ENCODE data around the gene MAP4K5. TPM values are rescaled to one million over a fixed set of nuclear protein-coding genes. Genes with fewer than 3 reads are reported as not detected.

Gene MAP4K5
- total RNA-seq, 1 donor = 134 TPM

- no peaks in the 10 kb centered on the region for H3K27me3 ChIP-seq (ENCODE audit: insufficient read depth, low read length)
- H3K79me2 ChIP-seq (ENCODE audit: insufficient read depth, low read length) = peaks cover 5% of the 10 kb centered on the region
- H3K36me3 ChIP-seq (ENCODE audit: insufficient read depth, low read length) = peaks cover 32% of the 10 kb centered on the region
Observed at GRCh38 chr14:50479041-50479440, 53.3 kb downstream of the MAP4K5 start.

GRCh38 chr14:50477760-50478159 lies 54.6 kb downstream of the MAP4K5 start:
- no peak overlapping the region for H3K4me2 ChIP-seq (ENCODE audit: insufficient read depth, low read length)
- no peaks in the 10 kb centered on the region for H3K9me3 ChIP-seq (ENCODE audit: low read depth, low read length)
- DNase-seq (ENCODE audit: insufficient read length, low spot score, missing footprints) = no peak
- no peak overlapping the region for H3K27ac ChIP-seq (ENCODE audit: low read depth, low read length)
- no peak for TF ChIP-seq CTCF (IDR thresholded peaks at IDR 0.05; ENCODE audit: extremely low read depth, low read depth, low read length)
- no peaks in the 10 kb centered on the region for H4K20me1 ChIP-seq (ENCODE audit: insufficient read depth, low read length)
- H3K4me1 ChIP-seq (ENCODE audit: insufficient read depth, low read length) = no peaks in the 10 kb centered on the region
- no peak overlapping the region for H3K4me3 ChIP-seq (ENCODE audit: insufficient read depth, low read length)
- no peak overlapping the region for H2AFZ ChIP-seq (ENCODE audit: low read length)
- H3K79me2 ChIP-seq (ENCODE audit: insufficient read depth, low read length) = peaks cover 5% of the 10 kb centered on the region
- peaks cover 42% of the 10 kb centered on the region for H3K36me3 ChIP-seq (ENCODE audit: insufficient read depth, low read length)
- no peaks in the 10 kb centered on the region for H3K27me3 ChIP-seq (ENCODE audit: insufficient read depth, low read length)

More at GRCh38 chr14:50479041-50479440, 53.3 kb downstream of the MAP4K5 start:
- H3K27ac ChIP-seq (ENCODE audit: low read depth, low read length) = no peak overlapping the region
- TF ChIP-seq CTCF (IDR thresholded peaks at IDR 0.05; ENCODE audit: extremely low read depth, low read depth, low read length) = no peak
- no peak overlapping the region for H2AFZ ChIP-seq (ENCODE audit: low read length)
- no peaks in the 10 kb centered on the region for H3K9me3 ChIP-seq (ENCODE audit: low read depth, low read length)
- H3K4me1 ChIP-seq (ENCODE audit: insufficient read depth, low read length) = no peaks in the 10 kb centered on the region
- no peak overlapping the region for H3K4me2 ChIP-seq (ENCODE audit: insufficient read depth, low read length)
- no peak overlapping the region for H3K4me3 ChIP-seq (ENCODE audit: insufficient read depth, low read length)
- no peak for DNase-seq (ENCODE audit: insufficient read length, low spot score, missing footprints)
- no peaks in the 10 kb centered on the region for H4K20me1 ChIP-seq (ENCODE audit: insufficient read depth, low read length)

- Histone ChIP-seq H3K9me3 (ENCODE audit: low read depth, low read length) (peaks cover 9% of the 10 kb centered on the region), H3K36me3 (ENCODE audit: insufficient read depth, low read length) (peaks cover 48% of the 10 kb centered on the region), H4K20me1 (ENCODE audit: insufficient read depth, low read length) (no peaks in the 10 kb centered on the region), H3K27ac (ENCODE audit: low read depth, low read length) (no peak overlapping the region), H3K4me3 (ENCODE audit: insufficient read depth, low read length) (no peak overlapping the region), H3K4me2 (ENCODE audit: insufficient read depth, low read length) (no peak overlapping the region), H3K4me1 (ENCODE audit: insufficient read depth, low read length) (no peaks in the 10 kb centered on the region), H3K79me2 (ENCODE audit: insufficient read depth, low read length) (no peaks in the 10 kb centered on the region), H3K27me3 (ENCODE audit: insufficient read depth, low read length) (no peaks in the 10 kb centered on the region), H2AFZ (ENCODE audit: low read length) (no peak overlapping the region)
- no peak for TF ChIP-seq CTCF (IDR thresholded peaks at IDR 0.05; ENCODE audit: extremely low read depth, low read depth, low read length)
- no peak for DNase-seq (ENCODE audit: insufficient read length, low spot score, missing footprints)
Observed at GRCh38 chr14:50476134-50476533, 56.2 kb downstream of the MAP4K5 start.

GRCh38 chr14:50475460-50475859 lies 56.9 kb downstream of the MAP4K5 start:
- no peaks in the 10 kb centered on the region for H4K20me1 ChIP-seq (ENCODE audit: insufficient read depth, low read length)
- no peaks in the 10 kb centered on the region for H3K27me3 ChIP-seq (ENCODE audit: insufficient read depth, low read length)
- no peak overlapping the region for H2AFZ ChIP-seq (ENCODE audit: low read length)
- no peaks in the 10 kb centered on the region for H3K79me2 ChIP-seq (ENCODE audit: insufficient read depth, low read length)
- peaks cover 54% of the 10 kb centered on the region for H3K36me3 ChIP-seq (ENCODE audit: insufficient read depth, low read length)
- no peak overlapping the region for H3K4me3 ChIP-seq (ENCODE audit: insufficient read depth, low read length)
- no peak overlapping the region for H3K27ac ChIP-seq (ENCODE audit: low read depth, low read length)
- no peak for TF ChIP-seq CTCF (IDR thresholded peaks at IDR 0.05; ENCODE audit: extremely low read depth, low read depth, low read length)
- H3K4me1 ChIP-seq (ENCODE audit: insufficient read depth, low read length) = no peaks in the 10 kb centered on the region
- peaks cover 9% of the 10 kb centered on the region for H3K9me3 ChIP-seq (ENCODE audit: low read depth, low read length)
- no peak for DNase-seq (ENCODE audit: insufficient read length, low spot score, missing footprints)
- no peak overlapping the region for H3K4me2 ChIP-seq (ENCODE audit: insufficient read depth, low read length)

Data from osteoblast (primary cell).